Upper lobe of left lung (tissue), 4 donors: ENCODE results near the gene CHCHD6.

Experiments
- EP300 ChIP-seq, 4 donors: sonication (generic); formaldehyde crosslinking; IDR thresholded peaks; one replicate each; pipeline ENCODE4 v1.5.1; 2017; ENCODE audit warnings: antibody characterized with exemption in 4 of 4, control low read depth in 2 of 4
- POLR2A ChIP-seq, 4 donors: fragments of 450-650 bp; IDR thresholded peaks; one replicate each; pipeline ENCODE4 v1.5.1; 2016 to 2017; ENCODE audit warnings: antibody characterized with exemption in 4 of 4, mild to moderate bottlenecking in 2 of 4
- POLR2AphosphoS5 ChIP-seq, 2 donors: sonication (generic); formaldehyde crosslinking; IDR thresholded peaks; one replicate each; pipeline ENCODE4 v1.5.1; 2017; ENCODE audit warnings: antibody characterized with exemption in 2 of 2
- TF ChIP-seq, protein P1 (sequence below), 6 experiments: fragments of 450-650 bp in 4 of 6; fragments of 200-600 bp in 2 of 6; sonication (generic) in 2 of 6; IDR thresholded peaks; one replicate each; pipeline ENCODE4 v1.5.1; 2016 to 2019; ENCODE audit warnings: antibody characterized with exemption in 6 of 6

DNA sequence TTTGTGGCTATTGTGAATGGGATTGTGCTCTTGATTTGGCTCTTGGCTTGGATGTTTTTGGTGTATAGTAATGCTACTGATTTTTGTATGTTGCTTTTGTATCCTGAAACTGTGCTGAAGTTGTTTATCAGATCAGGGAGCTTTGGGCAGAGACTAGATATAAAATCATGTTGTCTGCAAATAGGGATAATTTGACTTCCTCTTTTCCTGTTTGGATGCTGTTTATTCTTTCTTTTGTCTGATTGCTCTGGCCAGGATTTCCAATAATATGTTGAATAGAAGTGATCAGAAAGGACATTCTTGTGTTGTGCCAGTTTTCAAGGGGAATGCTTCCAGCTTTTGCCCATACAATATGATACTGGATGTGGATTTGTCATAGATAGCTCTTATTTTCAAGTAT is 66.1 kb downstream of the CHCHD6 start:
- TF ChIP-seq POLR2A (IDR thresholded peaks at IDR 0.05) (no peak), EP300 (IDR thresholded peaks at IDR 0.05) (no peak), POLR2AphosphoS5 (IDR thresholded peaks at IDR 0.05) (no peak)
- TF ChIP-seq, protein P1, sequence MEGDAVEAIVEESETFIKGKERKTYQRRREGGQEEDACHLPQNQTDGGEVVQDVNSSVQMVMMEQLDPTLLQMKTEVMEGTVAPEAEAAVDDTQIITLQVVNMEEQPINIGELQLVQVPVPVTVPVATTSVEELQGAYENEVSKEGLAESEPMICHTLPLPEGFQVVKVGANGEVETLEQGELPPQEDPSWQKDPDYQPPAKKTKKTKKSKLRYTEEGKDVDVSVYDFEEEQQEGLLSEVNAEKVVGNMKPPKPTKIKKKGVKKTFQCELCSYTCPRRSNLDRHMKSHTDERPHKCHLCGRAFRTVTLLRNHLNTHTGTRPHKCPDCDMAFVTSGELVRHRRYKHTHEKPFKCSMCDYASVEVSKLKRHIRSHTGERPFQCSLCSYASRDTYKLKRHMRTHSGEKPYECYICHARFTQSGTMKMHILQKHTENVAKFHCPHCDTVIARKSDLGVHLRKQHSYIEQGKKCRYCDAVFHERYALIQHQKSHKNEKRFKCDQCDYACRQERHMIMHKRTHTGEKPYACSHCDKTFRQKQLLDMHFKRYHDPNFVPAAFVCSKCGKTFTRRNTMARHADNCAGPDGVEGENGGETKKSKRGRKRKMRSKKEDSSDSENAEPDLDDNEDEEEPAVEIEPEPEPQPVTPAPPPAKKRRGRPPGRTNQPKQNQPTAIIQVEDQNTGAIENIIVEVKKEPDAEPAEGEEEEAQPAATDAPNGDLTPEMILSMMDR (IDR thresholded peaks at IDR 0.05), result no peak
